ENCODE measurements around the gene PDXP. TPM values are rescaled to one million over a fixed set of nuclear protein-coding genes. Genes with fewer than 3 reads are reported as not detected.
A peak's percentile ranks its signal among the peaks of the same experiment; 100 is the strongest.

PDXP gene
- total RNA-seq, 1 donor from 2014 or later, result 88.1 TPM

DNA sequence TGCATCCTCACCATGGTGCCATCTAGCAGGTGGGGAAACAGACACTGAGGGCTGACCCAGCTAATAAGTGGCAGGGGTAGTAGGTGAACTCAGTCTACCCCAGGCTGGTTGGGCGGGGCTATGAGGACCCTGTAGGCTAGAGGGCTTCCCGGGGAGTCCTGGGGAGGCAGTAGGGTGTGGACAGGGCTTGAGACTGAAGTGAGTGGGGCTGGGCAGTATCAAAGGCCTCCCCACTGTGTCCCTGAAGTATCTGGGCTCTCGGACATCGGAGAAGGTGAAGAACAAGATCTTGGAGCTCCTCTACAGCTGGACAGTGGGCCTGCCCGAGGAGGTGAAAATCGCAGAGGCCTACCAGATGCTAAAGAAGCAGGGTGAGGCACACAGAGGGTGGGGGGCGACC lies 38.5 kb upstream of the PDXP start:
- Mint-ChIP-seq H3K4me1 (ENCODE audit: low read depth, unreplicated experiment) (peaks cover 4% of the 10 kb centered on the region), H3K9me3 (ENCODE audit: unreplicated experiment) (no peaks in the 10 kb centered on the region), H3K27me3 (ENCODE audit: unreplicated experiment) (peaks cover 4% of the 10 kb centered on the region), H3K4me3 (ENCODE audit: unreplicated experiment) (no peak overlapping the region), H3K36me3 (ENCODE audit: unreplicated experiment) (no peaks in the 10 kb centered on the region), H3K27ac (ENCODE audit: unreplicated experiment) (no peak overlapping the region)
- DNase-seq, result no peak
- TF ChIP-seq, protein P1, sequence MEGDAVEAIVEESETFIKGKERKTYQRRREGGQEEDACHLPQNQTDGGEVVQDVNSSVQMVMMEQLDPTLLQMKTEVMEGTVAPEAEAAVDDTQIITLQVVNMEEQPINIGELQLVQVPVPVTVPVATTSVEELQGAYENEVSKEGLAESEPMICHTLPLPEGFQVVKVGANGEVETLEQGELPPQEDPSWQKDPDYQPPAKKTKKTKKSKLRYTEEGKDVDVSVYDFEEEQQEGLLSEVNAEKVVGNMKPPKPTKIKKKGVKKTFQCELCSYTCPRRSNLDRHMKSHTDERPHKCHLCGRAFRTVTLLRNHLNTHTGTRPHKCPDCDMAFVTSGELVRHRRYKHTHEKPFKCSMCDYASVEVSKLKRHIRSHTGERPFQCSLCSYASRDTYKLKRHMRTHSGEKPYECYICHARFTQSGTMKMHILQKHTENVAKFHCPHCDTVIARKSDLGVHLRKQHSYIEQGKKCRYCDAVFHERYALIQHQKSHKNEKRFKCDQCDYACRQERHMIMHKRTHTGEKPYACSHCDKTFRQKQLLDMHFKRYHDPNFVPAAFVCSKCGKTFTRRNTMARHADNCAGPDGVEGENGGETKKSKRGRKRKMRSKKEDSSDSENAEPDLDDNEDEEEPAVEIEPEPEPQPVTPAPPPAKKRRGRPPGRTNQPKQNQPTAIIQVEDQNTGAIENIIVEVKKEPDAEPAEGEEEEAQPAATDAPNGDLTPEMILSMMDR (IDR thresholded peaks at IDR 0.05; ENCODE audit: partially characterized antibody, unreplicated experiment), result no peak

DNA sequence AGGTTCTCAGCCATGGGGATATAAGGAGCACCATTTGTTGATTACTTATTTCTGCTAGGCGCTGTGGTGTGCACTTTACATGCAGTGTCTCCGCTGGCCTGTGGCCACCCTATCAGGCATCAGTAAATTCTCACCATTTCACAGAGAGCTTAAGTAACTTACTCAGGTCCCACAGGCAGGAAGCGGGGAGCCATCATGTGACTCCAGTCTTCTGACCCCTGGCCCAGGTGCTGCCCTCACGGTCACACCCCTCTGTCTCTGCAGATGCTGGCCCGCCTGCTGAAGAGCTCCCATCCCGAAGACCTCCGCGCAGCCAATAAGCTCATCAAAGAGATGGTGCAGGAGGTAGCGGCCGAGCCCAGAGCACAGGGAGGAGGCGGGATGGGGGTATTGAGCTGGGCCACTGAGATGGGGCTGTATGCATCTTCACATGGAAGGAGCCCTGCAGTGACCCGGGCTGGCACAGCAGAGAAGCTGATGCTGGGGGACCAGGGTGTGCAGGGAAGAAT lies 37.1 kb upstream of the PDXP start:
- Mint-ChIP-seq H3K9me3 (ENCODE audit: unreplicated experiment) (peaks cover 2% of the 10 kb centered on the region), H3K4me1 (ENCODE audit: low read depth, unreplicated experiment) (peaks cover 7% of the 10 kb centered on the region), H3K4me3 (ENCODE audit: unreplicated experiment) (no peak overlapping the region), H3K27ac (ENCODE audit: unreplicated experiment) (no peak overlapping the region), H3K27me3 (ENCODE audit: unreplicated experiment) (peaks cover 4% of the 10 kb centered on the region), H3K36me3 (ENCODE audit: unreplicated experiment) (no peaks in the 10 kb centered on the region)
- DNase-seq, result no peak
- TF ChIP-seq, protein P1 (IDR thresholded peaks at IDR 0.05; ENCODE audit: partially characterized antibody, unreplicated experiment), result no peak

DNA sequence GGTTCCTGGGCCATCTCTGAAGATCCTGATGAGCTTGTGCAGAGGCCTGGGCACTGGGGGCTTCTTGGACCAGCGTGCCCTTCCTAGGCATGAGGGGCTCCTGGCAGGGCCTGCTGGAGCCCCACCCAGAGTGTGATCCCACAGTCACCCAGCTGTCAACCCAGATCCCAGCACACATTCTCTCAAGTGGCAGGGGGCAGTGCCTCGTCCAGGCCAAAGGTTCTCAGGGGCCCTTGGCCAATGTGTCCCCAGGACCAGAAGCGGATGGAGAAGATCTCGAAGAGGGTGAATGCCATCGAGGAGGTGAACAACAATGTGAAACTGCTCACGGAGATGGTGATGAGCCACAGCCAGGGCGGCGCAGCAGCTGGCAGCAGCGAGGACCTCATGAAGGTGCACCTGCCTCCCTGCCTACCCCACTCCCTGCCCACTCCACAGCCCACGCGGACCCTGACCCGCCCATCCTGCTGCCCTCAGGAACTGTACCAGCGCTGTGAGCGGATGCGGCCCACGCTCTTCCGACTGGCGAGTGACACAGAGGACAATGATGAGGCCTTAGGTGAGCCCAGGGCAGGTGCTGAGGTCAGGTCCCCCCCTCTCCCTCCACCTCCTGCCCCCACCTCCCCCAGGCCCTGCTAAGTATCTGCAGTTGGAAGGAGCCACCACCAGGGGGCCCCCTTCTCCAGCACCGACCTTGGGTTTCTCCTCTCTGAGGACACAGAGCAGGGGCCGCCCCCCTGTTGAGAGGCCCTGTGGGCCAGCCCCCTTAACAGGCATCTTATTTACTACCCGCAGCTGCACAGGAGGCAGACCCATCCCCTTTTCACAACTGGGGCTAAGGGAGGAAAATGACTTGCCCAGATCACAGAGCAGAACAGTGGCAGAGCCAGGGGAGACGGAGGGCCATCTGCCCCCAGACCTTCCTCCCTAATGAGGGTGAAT lies 35.2 kb upstream of the PDXP start:
- peak; percentile 82 for DNase-seq
- TF ChIP-seq, protein P1 (IDR thresholded peaks at IDR 0.05; ENCODE audit: partially characterized antibody, unreplicated experiment), result peak; percentile 96
- H3K9me3 Mint-ChIP-seq (ENCODE audit: unreplicated experiment), result peaks cover 2% of the 10 kb centered on the region
- peak overlapping the region; percentile 76 for H3K27ac Mint-ChIP-seq (ENCODE audit: unreplicated experiment)
- peaks cover 7% of the 10 kb centered on the region for H3K4me1 Mint-ChIP-seq (ENCODE audit: low read depth, unreplicated experiment)
- H3K27me3 Mint-ChIP-seq (ENCODE audit: unreplicated experiment), result peaks cover 4% of the 10 kb centered on the region
- no peaks in the 10 kb centered on the region for H3K36me3 Mint-ChIP-seq (ENCODE audit: unreplicated experiment)
- no peak overlapping the region for H3K4me3 Mint-ChIP-seq (ENCODE audit: unreplicated experiment)

GRCh38 chr22:37624017-37624365 lies 34.5 kb upstream of the PDXP start:
- DNase-seq, result no peak
- Mint-ChIP-seq H3K4me3 (ENCODE audit: unreplicated experiment) (no peak overlapping the region), H3K9me3 (ENCODE audit: unreplicated experiment) (peaks cover 2% of the 10 kb centered on the region), H3K27ac (ENCODE audit: unreplicated experiment) (no peak overlapping the region), H3K27me3 (ENCODE audit: unreplicated experiment) (peaks cover 2% of the 10 kb centered on the region), H3K36me3 (ENCODE audit: unreplicated experiment) (no peaks in the 10 kb centered on the region), H3K4me1 (ENCODE audit: low read depth, unreplicated experiment) (peaks cover 7% of the 10 kb centered on the region)
- TF ChIP-seq, protein P1 (IDR thresholded peaks at IDR 0.05; ENCODE audit: partially characterized antibody, unreplicated experiment), result no peak

DNA sequence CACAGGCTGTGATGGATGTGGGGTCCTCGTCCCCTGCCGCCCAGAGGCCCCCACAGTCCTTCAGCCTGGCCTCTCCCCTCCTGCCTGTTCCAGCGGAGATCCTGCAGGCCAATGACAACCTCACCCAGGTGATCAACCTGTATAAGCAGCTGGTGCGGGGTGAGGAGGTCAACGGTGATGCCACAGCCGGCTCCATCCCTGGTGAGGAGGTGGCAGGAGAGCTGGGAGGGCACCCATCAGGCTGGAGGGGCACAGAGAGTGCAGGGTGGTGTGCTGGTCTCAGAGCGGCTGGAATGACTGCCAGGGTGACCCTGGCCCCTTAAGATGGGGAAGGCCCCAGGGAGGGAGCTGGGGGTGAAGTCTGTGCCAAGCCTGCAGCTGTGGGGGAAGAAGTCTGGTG lies 33.6 kb upstream of the PDXP start:
- H3K27me3 Mint-ChIP-seq (ENCODE audit: unreplicated experiment), result peaks cover 2% of the 10 kb centered on the region
- no peak for DNase-seq
- peaks cover 2% of the 10 kb centered on the region for H3K9me3 Mint-ChIP-seq (ENCODE audit: unreplicated experiment)
- no peaks in the 10 kb centered on the region for H3K36me3 Mint-ChIP-seq (ENCODE audit: unreplicated experiment)
- peak overlapping the region; percentile 52 for H3K27ac Mint-ChIP-seq (ENCODE audit: unreplicated experiment)
- H3K4me3 Mint-ChIP-seq (ENCODE audit: unreplicated experiment), result no peak overlapping the region
- TF ChIP-seq, protein P1 (IDR thresholded peaks at IDR 0.05; ENCODE audit: partially characterized antibody, unreplicated experiment), result no peak
- H3K4me1 Mint-ChIP-seq (ENCODE audit: low read depth, unreplicated experiment), result peaks cover 7% of the 10 kb centered on the region
